Lung microvascular endothelial cell (primary cell): ENCODE results near the gene FHOD3. TPM values are rescaled to one million over a fixed set of nuclear protein-coding genes. Genes with fewer than 3 reads are reported as not detected.

Experiments used
- DNase-seq, 2 donors: peaks; one replicate each; pipeline versions ENCODE4 v3.0.0 to v3.0.0-alpha.2; 2010; ENCODE audit warnings: low read depth in 2 of 2
- total RNA-seq: library from RNA; depleted of rRNA; stranded (reverse); fragments of >200 nt; gene quantifications from 2 replicates; pipeline ENCODE4 v1.2.1, GENCODE V29; 2014

The FHOD3 gene
- total RNA-seq, 1 donor from 2014 or later, result under 0.01 TPM

GRCh38 chr18:36625386-36625785 lies 327.9 kb downstream of the FHOD3 start:
- no peak for DNase-seq

DNA sequence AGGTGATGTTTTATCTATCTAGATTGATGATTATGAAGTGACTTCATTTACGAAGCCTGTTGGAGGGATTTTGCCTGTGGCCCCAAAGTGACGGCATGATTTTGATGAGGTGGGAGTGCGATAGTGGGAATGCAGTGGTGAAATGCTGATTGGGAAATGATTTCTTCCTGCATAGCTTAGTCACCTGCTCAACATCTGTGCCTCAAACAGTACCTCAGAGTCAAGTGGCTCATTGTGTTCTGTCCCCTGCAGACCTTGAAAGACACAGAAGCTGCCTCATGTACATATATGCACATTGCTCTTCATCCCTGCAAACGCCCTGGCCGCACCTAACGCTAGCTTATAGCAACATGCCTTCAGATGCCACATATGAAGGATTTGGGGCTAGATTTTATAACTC lies 330.1 kb downstream of the FHOD3 start:
- DNase-seq, result no peak

DNA sequence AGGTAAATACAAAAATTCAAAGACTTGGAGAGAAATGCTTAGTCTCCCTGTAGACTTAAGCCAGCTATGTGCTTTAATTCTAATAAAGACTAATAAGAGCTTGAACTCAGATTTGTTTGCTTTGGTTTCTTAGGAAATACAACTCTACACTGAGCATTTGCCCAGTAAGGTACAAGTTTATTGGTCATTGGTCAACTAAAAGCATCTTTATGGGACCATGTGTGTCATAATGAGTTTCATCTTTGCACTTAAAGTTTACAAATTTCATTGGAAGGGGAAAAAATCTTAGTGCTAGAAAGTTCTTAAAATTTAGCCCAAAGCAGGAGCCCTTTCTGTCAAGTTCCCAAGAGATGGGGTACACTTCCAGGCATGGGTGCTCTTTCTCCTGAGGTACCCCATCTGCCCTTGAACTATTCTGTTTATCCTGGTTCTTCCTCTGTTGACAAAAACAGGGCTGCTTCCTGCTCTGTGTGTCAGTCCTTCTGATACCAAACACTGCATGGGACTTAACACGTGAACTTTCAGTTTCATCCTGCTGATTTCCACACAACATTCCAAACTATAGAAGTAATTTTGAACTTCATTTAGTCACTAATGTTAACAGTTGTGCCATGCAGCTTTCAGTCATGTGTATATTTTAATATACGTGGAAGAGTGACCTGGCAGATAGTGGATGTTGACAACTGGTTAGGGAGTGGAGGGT lies 331.1 kb downstream of the FHOD3 start:
- DNase-seq, result peak in 1 of 2 donors; percentile 44

- no peak for DNase-seq
These were observed 331.6 kb downstream of the FHOD3 start for GRCh38 chr18:36629138-36629530.

GRCh38 chr18:36629836-36630235 lies 332.3 kb downstream of the FHOD3 start:
- no peak for DNase-seq

DNA sequence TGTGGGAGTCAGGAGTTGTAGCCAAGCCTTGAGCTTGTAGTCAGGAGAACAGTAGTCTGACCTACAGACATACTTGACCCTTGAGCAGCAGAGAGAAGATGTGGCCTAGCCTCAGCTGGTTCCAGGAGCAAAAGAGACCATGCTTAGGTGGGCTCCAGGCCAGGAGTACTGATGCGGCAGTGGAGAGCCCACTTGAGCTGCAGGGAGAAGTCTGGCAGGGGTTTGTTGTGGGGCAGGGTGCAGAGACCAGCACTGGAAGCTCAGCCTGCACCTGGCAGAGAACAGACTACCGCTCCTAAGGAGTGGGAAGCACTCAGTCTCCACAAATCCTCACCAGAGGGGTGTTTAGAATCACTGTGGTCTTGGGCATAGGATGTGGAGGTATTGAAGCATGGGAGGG lies 333.4 kb downstream of the FHOD3 start:
- no peak for DNase-seq

DNA sequence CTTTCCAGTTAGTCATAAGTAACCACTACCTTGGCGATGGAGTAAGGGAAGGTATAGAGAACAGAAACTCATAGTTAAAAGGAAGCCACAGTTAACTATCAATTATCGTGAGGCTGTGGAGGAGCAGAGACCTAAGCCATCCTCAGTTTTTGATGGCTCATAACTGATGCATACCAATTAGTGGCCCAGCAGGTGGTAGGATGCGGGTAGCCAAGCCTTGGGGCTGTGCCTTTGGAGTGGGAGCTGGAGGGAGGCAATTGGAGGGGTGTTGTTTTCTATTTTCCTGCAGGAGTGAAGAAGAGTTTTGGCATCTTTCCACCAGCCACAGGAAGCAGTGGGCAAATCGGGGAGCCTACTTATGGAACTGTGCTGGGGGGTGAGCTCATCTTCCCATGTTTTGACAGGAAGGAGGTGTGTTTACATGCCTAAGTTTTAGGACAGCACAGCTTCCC lies 336.5 kb downstream of the FHOD3 start:
- no peak for DNase-seq

- DNase-seq, result peak in 1 of 2 donors; percentile 4
These were observed 337.2 kb downstream of the FHOD3 start for GRCh38 chr18:36634573-36635216.

DNA sequence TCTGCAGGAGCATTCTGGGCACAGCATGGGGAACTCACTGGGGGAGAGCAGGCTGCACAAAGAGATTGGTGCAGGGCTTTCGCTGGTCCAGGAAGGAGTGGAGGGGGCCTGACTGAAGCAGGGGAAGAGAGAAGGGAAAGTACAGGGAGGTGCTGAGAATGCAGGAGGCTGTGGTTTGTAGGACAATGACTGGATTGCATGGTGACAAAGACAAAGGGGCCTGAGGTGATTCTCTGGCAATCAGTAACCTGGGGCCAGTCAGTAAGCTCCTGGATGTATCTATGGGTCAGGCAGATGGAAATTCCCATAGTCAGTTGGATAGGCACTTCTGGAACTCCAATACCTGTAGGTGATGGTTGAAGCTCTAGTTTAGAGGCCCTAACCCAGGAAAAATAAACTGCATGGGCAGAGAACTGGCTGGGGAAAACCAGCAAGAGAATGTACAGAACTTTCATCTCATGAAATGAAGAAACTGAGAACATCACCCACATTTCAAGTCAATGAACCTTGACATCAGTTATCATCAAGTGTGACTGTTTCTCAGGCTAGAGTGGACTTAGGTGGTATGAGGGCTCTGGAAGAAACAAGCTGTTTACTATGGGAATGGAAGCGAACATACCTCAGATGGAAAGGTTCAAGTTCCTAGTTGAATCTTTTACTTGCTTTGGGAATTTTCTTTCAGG lies 338.0 kb downstream of the FHOD3 start:
- DNase-seq, result no peak

- no peak for DNase-seq
These were observed 338.8 kb downstream of the FHOD3 start for GRCh38 chr18:36636237-36636817.

- no peak for DNase-seq
These were observed 340.7 kb downstream of the FHOD3 start for GRCh38 chr18:36638224-36638623.

GRCh38 chr18:36640021-36640952 lies 342.8 kb downstream of the FHOD3 start:
- DNase-seq, result no peak

- no peak for DNase-seq
These were observed 345.5 kb downstream of the FHOD3 start for GRCh38 chr18:36643061-36643460.

DNA sequence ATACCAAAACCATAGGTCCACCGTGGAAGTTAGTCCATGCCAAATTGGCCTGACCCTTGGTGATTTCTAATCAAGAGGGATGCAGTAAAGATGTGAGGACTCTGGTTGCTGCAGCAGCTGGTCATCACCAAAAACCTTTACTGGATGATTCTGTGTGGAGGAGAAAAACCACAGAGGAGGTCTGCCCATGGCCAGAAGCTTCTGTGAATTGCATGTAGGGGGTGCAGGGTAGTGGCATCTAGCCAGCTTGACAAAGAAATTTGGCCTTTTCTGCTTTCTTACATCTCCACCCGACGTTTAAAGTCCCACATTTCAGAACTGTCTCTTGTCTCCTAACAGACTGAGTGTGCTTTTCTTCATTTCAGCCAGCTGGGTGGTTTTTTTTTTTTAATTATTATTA lies 351.3 kb downstream of the FHOD3 start:
- DNase-seq, result no peak

DNA sequence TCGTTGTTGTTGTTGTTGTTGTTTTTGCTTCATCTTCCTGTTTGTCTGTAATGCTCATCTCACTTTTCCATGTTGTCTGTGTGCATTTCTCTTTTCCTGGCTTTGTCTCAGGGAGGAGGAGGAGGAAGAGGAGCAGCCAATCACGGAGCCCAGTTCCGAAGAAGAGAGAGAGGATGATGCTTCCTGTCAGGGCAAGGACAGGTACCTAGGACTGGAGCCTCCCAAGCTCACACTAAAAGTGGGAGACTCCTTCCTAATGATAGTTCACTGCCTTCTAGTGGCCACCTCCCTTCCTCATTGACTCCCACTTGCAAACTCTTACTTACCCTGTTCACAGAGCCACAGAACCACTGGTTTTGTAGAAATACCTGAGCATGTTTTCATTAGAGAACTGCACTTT lies 351.7 kb downstream of the FHOD3 start:
- DNase-seq, result no peak

DNA sequence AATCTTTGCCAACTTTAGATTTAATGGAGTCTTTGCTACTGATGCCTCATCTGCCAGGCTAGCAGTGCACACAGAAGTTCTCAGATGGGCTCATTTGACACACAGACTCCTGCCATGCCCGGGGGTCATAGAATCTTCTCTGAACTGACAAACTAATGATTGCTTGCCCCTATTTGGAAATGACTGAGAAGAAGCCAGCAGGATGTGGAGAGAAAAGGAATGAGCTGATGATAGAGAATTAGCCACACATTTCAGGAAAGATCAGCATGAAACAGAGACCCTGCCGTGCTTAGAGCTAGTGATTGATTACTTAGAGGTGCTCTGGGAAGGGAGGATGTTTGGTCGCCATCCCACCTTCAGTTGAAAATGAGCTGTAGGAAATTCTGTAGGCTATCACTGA lies 352.8 kb downstream of the FHOD3 start:
- no peak for DNase-seq

DNA sequence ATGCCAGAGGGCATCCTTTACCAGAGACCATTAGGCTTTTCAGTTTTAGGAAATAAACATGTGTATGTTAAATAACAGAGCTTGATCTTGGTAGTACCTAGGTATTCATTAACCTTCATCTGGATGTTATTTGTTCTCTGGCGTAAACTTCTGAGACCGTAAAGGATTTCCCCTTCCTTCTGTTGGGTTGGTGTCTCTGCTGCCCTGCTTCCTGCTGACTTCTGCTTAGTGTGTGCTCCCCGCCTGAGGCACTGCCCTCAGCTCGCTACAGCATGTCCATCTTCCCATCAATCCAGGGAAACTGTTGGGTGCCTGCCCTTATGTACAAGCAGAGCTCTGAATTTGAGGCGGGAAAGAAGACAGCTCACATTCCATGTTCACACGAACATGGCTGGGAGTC lies 353.4 kb downstream of the FHOD3 start:
- DNase-seq, result no peak

DNA sequence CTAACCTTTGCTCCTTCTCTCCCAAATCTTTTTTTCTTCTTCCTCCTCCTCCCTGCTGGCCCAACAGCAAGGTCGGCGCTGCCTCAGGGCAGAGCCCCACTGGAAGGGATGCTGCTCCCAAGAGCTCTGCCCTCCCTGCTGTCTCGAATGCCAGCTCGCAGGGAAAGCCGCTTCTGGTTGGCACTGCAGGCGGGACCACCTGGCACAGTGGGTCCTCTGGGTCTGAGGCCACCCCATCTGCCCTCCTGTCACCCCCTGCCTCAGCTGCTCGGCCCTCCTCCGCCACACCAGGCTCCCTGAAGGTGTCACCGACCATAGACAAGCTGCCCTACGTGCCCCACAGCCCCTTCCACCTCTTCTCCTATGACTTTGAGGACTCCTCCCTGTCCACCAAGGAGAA lies 355.0 kb downstream of the FHOD3 start:
- DNase-seq, result no peak

DNA sequence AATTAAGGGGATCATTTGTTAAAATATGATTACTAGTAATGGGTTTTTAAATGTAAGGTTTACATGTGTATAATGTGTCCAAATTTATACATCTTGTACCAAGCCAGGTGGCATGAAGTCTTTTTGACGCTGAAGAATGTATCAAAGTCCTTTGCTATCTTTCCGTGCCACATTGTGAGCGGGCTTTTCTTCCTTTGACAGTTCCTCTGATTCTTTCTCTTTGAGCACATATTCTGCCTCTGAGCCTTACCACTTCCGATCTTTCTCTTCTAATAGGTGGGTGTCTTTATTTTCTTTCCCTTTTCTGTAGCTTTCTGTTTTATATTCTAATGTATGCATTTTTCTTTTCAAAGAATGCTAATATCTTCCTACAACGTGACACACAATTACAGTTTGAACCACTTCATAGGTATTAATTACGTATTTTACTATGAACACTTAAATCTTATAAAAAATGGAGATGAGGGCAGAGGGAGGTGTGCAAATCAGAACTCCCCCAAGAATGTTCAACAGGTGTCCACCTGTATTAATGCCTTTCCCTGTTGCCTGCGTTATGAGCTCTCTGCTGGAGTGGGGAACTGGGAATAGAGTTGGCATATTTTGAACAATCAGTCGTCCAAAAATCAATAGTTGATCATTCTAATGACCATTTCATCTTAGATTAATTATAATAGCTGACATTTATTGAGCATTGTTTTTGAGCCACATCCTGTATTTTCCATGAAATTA lies 355.8 kb downstream of the FHOD3 start:
- no peak for DNase-seq

DNA sequence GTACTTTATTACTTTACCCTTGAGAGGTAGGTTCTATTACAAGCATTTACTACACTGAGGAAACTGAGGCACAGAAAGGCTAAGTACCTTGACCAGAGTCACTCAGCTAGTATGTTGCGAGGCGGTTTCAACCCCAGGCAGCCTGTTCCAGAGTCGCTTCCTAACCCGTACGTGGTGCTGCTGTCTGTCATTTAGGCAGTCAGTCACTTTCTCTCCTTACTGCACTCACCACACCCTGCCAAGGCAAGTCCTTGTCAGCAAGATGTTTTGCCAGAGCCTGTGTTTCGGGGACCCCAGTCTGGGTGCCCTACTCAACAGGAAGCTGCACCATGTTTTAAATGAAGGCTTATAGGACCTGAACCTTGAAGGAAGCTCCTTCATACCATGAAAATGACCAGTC lies 356.4 kb downstream of the FHOD3 start:
- DNase-seq, result no peak

DNA sequence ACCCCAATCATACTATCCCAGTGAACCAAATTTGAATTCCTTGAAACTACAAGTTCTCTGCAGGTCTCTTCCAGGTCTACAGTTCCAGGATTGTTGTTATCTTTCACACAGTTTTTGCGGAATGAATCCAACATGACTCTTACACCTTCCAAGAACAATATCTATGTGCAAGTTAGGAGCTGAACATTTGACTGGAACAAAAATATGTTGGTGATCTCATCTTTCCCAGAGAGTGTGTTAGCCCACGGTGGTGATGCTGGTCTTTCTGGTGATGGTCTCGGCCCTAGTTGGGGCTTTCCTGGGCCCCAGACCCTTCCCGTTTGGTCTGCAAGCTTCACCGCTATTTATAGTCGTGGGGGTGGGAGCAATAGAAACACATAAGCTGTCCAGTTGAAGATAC lies 357.6 kb downstream of the FHOD3 start:
- no peak for DNase-seq
